ENCODE results near the gene SLMAP.
"Not testable (repeated sequence)": the region's sequence is repeated elsewhere in the genome, so short reads cannot be mapped to it uniquely, and the experiment has no call there.

Gene SLMAP

DNA sequence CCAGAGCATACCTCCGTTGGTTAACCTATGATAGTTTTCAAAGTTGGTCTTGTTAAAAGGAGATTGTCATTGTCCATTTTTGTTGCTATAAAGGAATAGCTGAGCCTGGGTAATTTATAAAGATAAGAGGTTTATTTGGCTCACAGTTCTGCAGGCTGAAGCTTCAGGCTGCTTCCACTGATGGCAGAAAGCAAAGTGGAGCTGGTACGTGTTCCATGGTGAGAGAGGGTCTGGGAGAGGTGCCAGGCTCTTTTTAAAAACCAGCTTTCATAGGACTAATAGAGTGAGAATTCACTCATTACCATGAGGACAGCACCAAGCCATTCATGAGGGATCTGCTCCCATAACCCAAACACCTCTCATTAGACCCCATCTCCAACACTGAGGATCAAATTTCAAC, 107.3 kb downstream of the SLMAP start:
- Histone ChIP-seq H4K20me1 (ENCODE audit: insufficient read depth, low read length) (no peaks in the 10 kb centered on the region), H3K9ac (ENCODE audit: low read length) (no peak overlapping the region), H3K4me1 (ENCODE audit: low read length) (no peaks in the 10 kb centered on the region), H2AFZ (ENCODE audit: low read length) (no peak overlapping the region), H3K27me3 (replicated peaks; ENCODE audit: insufficient read depth, low read length) (no peaks in the 10 kb centered on the region), H3K4me2 (ENCODE audit: low read depth, low read length) (no peak overlapping the region), H3K27ac (ENCODE audit: low read length) (no peak overlapping the region), H3K79me2 (ENCODE audit: low read length) (no peaks in the 10 kb centered on the region), H3K9me3 (replicated peaks; ENCODE audit: insufficient read depth, low read length) (no peaks in the 10 kb centered on the region), H3F3A (ENCODE audit: insufficient read depth, low read length) (no peaks in the 10 kb centered on the region), H3K36me3 (replicated peaks; ENCODE audit: insufficient read depth, low read length) (no peaks in the 10 kb centered on the region; the same call in 1 of the 2 replicates), H3K9me2 (replicated peaks; ENCODE audit: insufficient read depth, low read length) (no peaks in the 10 kb centered on the region), H3K4me3 (ENCODE audit: low read length) (no peak overlapping the region)
- no peak for DNase-seq
- no peak for TF ChIP-seq EZH2 (optimal IDR thresholded peaks at IDR 0.05; ENCODE audit: low read depth, low read length)
- no peak for TF ChIP-seq EZH2phosphoT487 (IDR thresholded peaks at IDR 0.05; ENCODE audit: low read length)
- no peak for TF ChIP-seq CTCF (IDR thresholded peaks at IDR 0.05; ENCODE audit: low read length)

DNA sequence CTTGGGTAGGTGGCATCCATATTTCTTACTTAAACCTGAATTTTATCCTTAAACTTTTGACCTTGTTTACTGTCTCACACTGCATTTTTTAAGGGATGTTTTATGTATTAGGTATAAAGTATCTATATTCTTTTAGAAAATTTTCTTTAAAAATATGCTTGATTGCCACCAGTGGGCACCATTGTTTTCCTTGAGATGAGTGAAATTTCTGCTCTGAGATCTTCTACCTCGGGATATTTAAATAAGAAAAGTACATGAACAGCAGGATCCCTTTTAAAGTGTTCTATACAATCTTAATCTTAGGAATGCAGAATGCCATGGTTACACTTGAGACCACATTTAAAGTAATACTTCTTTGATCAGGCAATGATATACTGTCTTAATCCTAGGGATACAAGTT, 108.7 kb downstream of the SLMAP start:
- Histone ChIP-seq H3K4me3 (ENCODE audit: low read length) (no peak overlapping the region), H3K27ac (ENCODE audit: low read length) (no peak overlapping the region), H3F3A (ENCODE audit: insufficient read depth, low read length) (no peaks in the 10 kb centered on the region), H3K9me2 (replicated peaks; ENCODE audit: insufficient read depth, low read length) (no peaks in the 10 kb centered on the region), H3K27me3 (replicated peaks; ENCODE audit: insufficient read depth, low read length) (no peaks in the 10 kb centered on the region), H3K79me2 (ENCODE audit: low read length) (no peaks in the 10 kb centered on the region), H3K4me1 (ENCODE audit: low read length) (no peaks in the 10 kb centered on the region), H2AFZ (ENCODE audit: low read length) (no peak overlapping the region), H3K36me3 (replicated peaks; ENCODE audit: insufficient read depth, low read length) (no peaks in the 10 kb centered on the region; the same call in 1 of the 2 replicates), H3K4me2 (ENCODE audit: low read depth, low read length) (no peak overlapping the region), H3K9me3 (replicated peaks; ENCODE audit: insufficient read depth, low read length) (no peaks in the 10 kb centered on the region), H4K20me1 (ENCODE audit: insufficient read depth, low read length) (no peaks in the 10 kb centered on the region), H3K9ac (ENCODE audit: low read length) (no peak overlapping the region)
- DNase-seq, result no peak
- no peak for TF ChIP-seq EZH2phosphoT487 (IDR thresholded peaks at IDR 0.05; ENCODE audit: low read length)
- TF ChIP-seq EZH2 (optimal IDR thresholded peaks at IDR 0.05; ENCODE audit: low read depth, low read length), result no peak
- no peak for TF ChIP-seq CTCF (IDR thresholded peaks at IDR 0.05; ENCODE audit: low read length)

DNA sequence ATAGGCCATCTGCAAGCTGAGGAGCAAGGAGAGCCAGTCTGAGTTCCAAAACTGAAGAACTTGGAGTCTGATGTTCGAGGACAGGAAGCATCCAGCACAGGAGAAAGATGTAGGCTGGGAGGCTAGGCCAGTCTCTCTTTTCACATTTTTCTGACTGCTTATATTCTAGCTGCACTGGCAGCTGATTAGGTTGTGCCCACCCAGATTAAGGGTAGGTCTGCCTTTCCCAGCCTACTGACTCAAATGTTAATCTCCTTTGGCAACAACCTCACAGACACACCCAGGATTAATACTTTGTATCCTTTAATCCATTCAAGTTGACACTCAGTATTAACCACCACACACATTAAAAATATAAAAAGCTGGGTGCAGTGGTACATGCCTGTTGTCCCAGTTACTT, 113.0 kb downstream of the SLMAP start:
- H3K9ac ChIP-seq (ENCODE audit: low read length); H4K20me1 ChIP-seq (ENCODE audit: insufficient read depth, low read length); H3K4me2 ChIP-seq (ENCODE audit: low read depth, low read length); H3K9me2 ChIP-seq (replicated peaks; ENCODE audit: insufficient read depth, low read length); H3K4me3 ChIP-seq (ENCODE audit: low read length); H3K4me1 ChIP-seq (ENCODE audit: low read length); H3K9me3 ChIP-seq (replicated peaks; ENCODE audit: insufficient read depth, low read length); H3K27me3 ChIP-seq (replicated peaks; ENCODE audit: insufficient read depth, low read length); H2AFZ ChIP-seq (ENCODE audit: low read length); H3K79me2 ChIP-seq (ENCODE audit: low read length); H3K27ac ChIP-seq (ENCODE audit: low read length); H3F3A ChIP-seq (ENCODE audit: insufficient read depth, low read length); DNase-seq; H3K36me3 ChIP-seq (replicated peaks; ENCODE audit: insufficient read depth, low read length): not testable (repeated sequence)

DNA sequence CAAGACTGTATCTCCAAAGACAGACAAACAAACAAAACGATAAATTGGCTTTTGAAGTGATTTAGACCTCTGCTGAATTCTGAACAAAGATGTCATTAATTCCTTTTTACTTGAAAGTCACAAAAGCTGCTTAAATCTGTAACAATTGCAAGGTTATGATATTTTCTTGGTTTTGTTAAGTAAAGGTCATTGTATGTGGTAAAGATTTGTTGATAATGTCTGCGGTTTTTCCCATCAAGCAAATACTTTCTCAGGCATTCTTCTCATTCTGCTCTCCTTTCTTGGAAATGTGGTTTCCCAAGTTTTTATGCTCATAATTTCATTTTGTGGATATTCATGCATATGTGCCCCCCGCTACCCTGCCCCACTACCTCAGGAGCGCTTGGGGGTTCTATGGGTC, 116.5 kb downstream of the SLMAP start:
- no peak overlapping the region for H3K4me3 ChIP-seq (ENCODE audit: low read length)
- H3K9me2 ChIP-seq (replicated peaks; ENCODE audit: insufficient read depth, low read length), result no peaks in the 10 kb centered on the region
- H3K4me2 ChIP-seq (ENCODE audit: low read depth, low read length), result no peak overlapping the region
- H4K20me1 ChIP-seq (ENCODE audit: insufficient read depth, low read length), result no peaks in the 10 kb centered on the region
- H3K36me3 ChIP-seq (replicated peaks; ENCODE audit: insufficient read depth, low read length), result no peaks in the 10 kb centered on the region; the same call in 1 of the 2 replicates
- H3K27me3 ChIP-seq (replicated peaks; ENCODE audit: insufficient read depth, low read length), result no peaks in the 10 kb centered on the region
- no peaks in the 10 kb centered on the region for H3K4me1 ChIP-seq (ENCODE audit: low read length)
- no peaks in the 10 kb centered on the region for H3K79me2 ChIP-seq (ENCODE audit: low read length)
- no peaks in the 10 kb centered on the region for H3F3A ChIP-seq (ENCODE audit: insufficient read depth, low read length)
- no peak overlapping the region for H3K27ac ChIP-seq (ENCODE audit: low read length)
- no peaks in the 10 kb centered on the region for H3K9me3 ChIP-seq (replicated peaks; ENCODE audit: insufficient read depth, low read length)
- H3K9ac ChIP-seq (ENCODE audit: low read length), result no peak overlapping the region
- DNase-seq, result no peak
- no peak for TF ChIP-seq CTCF (IDR thresholded peaks at IDR 0.05; ENCODE audit: low read length)
- TF ChIP-seq EZH2phosphoT487 (IDR thresholded peaks at IDR 0.05; ENCODE audit: low read length), result no peak
- TF ChIP-seq EZH2 (optimal IDR thresholded peaks at IDR 0.05; ENCODE audit: low read depth, low read length), result no peak
- no peak overlapping the region for H2AFZ ChIP-seq (ENCODE audit: low read length)

All from MM.1S (cell line).